Measurements from ENCODE around the gene HEXIM2. TPM values are rescaled to one million over a fixed set of nuclear protein-coding genes. Genes with fewer than 3 reads are reported as not detected.

The HEXIM2 gene
- polyA plus RNA-seq, 1 of the 3 experiments (the other 2 are of a cell fraction): 9.3 TPM

DNA sequence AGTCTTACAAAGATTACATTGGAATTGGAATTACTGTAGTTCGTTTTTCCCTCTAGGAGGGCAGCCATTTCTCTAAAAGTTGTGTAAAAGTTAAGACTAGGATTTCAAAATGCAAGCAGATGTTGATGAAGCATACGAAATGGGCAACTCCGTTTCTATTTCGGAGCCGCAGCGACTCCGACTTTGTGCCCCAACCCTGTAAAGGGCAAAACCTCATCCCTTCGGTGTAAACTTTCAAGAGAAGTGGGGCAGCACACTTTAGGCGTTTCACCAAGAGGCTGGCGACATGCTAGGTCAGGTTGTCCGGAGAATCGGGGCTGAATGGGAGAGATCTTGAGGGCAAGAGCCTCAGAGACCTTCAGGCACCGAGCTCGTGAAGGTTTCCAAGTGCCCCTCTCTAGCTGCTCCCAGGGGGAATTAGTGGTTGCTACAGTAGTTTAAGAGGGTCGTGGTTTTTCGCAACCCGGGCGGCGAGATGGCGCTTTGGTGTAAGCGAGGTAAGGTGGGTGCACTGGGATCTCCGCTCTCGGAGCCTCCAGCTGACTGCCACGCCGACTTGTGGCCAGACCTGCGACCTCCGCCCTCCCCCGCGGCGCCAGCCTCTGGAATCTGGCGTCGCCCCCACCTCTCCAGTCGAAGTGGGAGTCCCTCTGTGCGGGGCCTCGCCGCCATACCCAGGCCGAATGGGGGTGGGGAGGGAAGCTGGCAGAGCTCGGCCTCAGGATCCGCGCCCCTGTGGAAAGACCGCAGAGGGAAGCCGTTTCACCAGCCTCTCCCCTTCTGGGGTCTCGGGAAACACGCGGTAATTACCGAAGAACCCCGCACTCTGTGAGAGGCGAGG, 1.0 kb upstream of the HEXIM2 start:
- H3F3A ChIP-seq (replicated peaks; ENCODE audit: insufficient read depth): peaks cover 26% of the 10 kb centered on the region
- H3K79me2 ChIP-seq (ENCODE audit: insufficient read depth): peaks cover 62% of the 10 kb centered on the region
- H3K4me3 ChIP-seq (ENCODE audit: low read depth in 2 of 2, low read length in 1 of 2): peak overlapping the region; percentile 74 to 91
- POLR2A ChIA-PET: interaction anchor here (0.6 to 4.7 kb wide), 11 partner anchors 11 to 205 kb away, joined by 3 to 210 read pairs (median 4); partner anchors contain the start of genes ACBD4, HEXIM1 and NMT1
- peak overlapping the region; percentile 99 for H3K9ac ChIP-seq
- H3K36me3 ChIP-seq (replicated peaks in 1 of 2; ENCODE audit: control insufficient read depth in 1 of 2, insufficient read depth in 2 of 2, low read length in 1 of 2): peaks cover 0 to 9% of the 10 kb centered on the region in 2 experiments
- H3K4me2 ChIP-seq: peak overlapping the region; percentile 80
- WGBS (ENCODE audit: low lambda C conversion rate): 2% methylated on average over 23 of the region's 48 CpGs
- H4K20me1 ChIP-seq (ENCODE audit: insufficient read depth): no peaks in the 10 kb centered on the region
- CTCF ChIA-PET: interaction anchor here (0.6 to 9.7 kb wide), 12 partner anchors 10 to 67 kb away, joined by 3 to 114 read pairs (median 4); partner anchors contain the start of genes ACBD4 and HEXIM1
- no peaks in the 10 kb centered on the region for H3K9me3 ChIP-seq
- peaks cover 6 to 18% of the 10 kb centered on the region in 2 experiments; a peak in 2 of 4 replicates for H3K4me1 ChIP-seq (ENCODE audit: control insufficient read depth in 1 of 2, insufficient read depth in 2 of 2, low read depth in 1 of 2, low read length in 1 of 2)
- H3K9me2 ChIP-seq: no peaks in the 10 kb centered on the region
- peak overlapping the region; percentile 90 to 94 for H3K27ac ChIP-seq (ENCODE audit: low read depth in 2 of 2, low read length in 1 of 2)
- DNase-seq: peak; percentile 81
- no peaks in the 10 kb centered on the region for H3K27me3 ChIP-seq (ENCODE audit: insufficient read depth)
- no peak overlapping the region; the same call in 1 of the 2 replicates for H2AFZ ChIP-seq (ENCODE audit: low read depth)
- 0 out of 2 replicates have a peak, but pooled peaks have one; percentile 3 for TF ChIP-seq PBX3 (IDR thresholded peaks at IDR 0.05)
- peak; percentile 8; the same call in 1 of the 2 replicates for TF ChIP-seq TCF12 (IDR thresholded peaks at IDR 0.05)
- no peak for TF ChIP-seq CHD2 (IDR thresholded peaks at IDR 0.05; ENCODE audit: low read length, partially characterized antibody)
- TF ChIP-seq, protein P1, sequence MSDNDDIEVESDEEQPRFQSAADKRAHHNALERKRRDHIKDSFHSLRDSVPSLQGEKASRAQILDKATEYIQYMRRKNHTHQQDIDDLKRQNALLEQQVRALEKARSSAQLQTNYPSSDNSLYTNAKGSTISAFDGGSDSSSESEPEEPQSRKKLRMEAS (IDR thresholded peaks at IDR 0.05; ENCODE audit: low read depth): peak; percentile 3; the same call in 1 of the 2 replicates
- peak; percentile 66; the same call in 1 of the 2 replicates for TF ChIP-seq MXI1 (IDR thresholded peaks at IDR 0.05; ENCODE audit: low read depth, low read length)
- peak; percentile 34 for TF ChIP-seq CTCF (IDR thresholded peaks at IDR 0.05)
- TF ChIP-seq, protein P2, sequence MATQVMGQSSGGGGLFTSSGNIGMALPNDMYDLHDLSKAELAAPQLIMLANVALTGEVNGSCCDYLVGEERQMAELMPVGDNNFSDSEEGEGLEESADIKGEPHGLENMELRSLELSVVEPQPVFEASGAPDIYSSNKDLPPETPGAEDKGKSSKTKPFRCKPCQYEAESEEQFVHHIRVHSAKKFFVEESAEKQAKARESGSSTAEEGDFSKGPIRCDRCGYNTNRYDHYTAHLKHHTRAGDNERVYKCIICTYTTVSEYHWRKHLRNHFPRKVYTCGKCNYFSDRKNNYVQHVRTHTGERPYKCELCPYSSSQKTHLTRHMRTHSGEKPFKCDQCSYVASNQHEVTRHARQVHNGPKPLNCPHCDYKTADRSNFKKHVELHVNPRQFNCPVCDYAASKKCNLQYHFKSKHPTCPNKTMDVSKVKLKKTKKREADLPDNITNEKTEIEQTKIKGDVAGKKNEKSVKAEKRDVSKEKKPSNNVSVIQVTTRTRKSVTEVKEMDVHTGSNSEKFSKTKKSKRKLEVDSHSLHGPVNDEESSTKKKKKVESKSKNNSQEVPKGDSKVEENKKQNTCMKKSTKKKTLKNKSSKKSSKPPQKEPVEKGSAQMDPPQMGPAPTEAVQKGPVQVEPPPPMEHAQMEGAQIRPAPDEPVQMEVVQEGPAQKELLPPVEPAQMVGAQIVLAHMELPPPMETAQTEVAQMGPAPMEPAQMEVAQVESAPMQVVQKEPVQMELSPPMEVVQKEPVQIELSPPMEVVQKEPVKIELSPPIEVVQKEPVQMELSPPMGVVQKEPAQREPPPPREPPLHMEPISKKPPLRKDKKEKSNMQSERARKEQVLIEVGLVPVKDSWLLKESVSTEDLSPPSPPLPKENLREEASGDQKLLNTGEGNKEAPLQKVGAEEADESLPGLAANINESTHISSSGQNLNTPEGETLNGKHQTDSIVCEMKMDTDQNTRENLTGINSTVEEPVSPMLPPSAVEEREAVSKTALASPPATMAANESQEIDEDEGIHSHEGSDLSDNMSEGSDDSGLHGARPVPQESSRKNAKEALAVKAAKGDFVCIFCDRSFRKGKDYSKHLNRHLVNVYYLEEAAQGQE (IDR thresholded peaks at IDR 0.05; ENCODE audit: low read depth, low read length): no peak
- peak; percentile 12; the same call in 1 of the 2 replicates for TF ChIP-seq SMC3 (IDR thresholded peaks at IDR 0.05; ENCODE audit: low read depth, low read length)
- TF ChIP-seq SIN3A (IDR thresholded peaks at IDR 0.05; ENCODE audit: borderline replicate concordance, low read depth, low read length): 0 out of 2 replicates have a peak, but pooled peaks have one; percentile 34
- 0 out of 2 replicates have a peak, but pooled peaks have one; percentile 26 for TF ChIP-seq FOXJ3 (CRISPR knock-in tag; IDR thresholded peaks at IDR 0.05)
- TF ChIP-seq NFIC (IDR thresholded peaks at IDR 0.05; ENCODE audit: borderline replicate concordance): no peak
